Measurements from ENCODE around the gene PLXNB2.

Gene PLXNB2

GRCh38 chr22:50262973-50263617, 44.4 kb downstream of the PLXNB2 start:
- DNase-seq = peak; percentile 57

DNA sequence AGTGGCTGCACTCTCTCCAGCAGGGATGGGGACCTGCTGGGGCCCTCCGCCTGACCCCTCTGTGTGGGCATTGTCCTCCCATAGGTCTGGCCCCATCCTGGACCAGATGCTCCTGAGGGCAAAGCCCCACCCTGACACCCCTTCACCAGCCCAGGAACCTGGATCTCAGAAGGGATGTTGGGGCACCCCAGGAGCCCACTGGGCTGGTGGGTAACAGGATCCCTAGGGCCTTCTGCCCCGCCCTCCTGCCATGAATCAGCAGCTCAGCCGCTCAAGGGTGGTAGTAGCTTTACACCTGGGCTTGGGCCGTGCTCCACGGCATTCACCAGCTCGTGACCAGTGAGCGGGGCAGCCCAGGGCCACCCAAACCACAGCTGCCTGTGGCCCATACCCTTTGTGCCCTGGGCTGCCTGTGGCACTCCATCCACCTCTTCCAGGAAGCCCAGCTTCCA, 45.0 kb downstream of the PLXNB2 start:
- peak; percentile 40 for DNase-seq

- DNase-seq = peak; percentile 68
Observed at GRCh38 chr22:50261615-50262459, 45.6 kb downstream of the PLXNB2 start, which contains the start of gene MAPK12. TSS of gene MAPK12 (minus strand) at chr22:50261683. CDS start at chr22:50261509, 174 bp downstream.

DNA sequence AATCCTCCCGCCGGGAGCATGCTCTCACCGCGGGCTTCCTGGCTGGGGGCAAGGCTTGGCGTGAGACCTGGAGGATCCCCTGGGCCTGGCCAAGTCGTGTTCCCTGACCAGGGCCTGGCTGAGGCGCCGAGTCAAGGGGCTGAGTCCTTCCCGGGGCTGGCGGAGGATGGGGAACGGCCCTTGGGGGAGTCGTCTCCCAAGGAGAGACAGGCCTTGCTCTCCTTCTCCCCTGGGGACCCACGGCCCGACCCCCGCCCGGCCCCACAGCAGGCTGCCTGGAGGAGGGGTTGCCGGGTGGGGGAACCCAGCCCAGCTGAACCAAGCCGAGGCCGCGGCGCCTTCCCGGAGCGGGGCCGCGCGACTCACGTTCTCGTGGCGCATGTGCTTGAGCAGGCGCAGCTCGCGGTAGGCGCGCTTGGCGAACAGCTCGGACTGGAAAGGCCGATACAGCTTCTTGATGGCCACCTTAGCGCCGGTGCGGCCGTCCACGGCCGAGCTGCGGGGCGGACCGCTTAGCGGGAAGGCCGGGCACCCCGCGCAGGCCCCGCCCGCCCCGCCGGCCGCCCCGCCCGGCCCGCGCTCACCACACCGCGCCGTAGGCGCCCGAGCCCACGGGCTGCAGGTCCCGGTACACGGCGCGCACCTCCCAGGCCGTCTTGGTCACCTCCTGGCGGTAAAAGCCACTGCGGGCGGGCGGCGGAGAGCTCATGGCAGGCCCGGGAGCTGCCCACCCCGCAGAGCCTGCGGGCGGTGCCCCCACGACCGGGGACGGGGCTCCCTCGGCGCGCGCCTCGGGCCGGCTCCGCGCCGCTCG, 46.4 kb downstream of the PLXNB2 start:
- DNase-seq = peak; percentile 54

- DNase-seq = no peak
Observed at GRCh38 chr22:50260434-50260800, 47.0 kb downstream of the PLXNB2 start.

- DNase-seq = no peak
Observed at GRCh38 chr22:50259302-50259701, 48.1 kb downstream of the PLXNB2 start.

GRCh38 chr22:50258361-50259292, 48.8 kb downstream of the PLXNB2 start:
- DNase-seq = no peak

DNA sequence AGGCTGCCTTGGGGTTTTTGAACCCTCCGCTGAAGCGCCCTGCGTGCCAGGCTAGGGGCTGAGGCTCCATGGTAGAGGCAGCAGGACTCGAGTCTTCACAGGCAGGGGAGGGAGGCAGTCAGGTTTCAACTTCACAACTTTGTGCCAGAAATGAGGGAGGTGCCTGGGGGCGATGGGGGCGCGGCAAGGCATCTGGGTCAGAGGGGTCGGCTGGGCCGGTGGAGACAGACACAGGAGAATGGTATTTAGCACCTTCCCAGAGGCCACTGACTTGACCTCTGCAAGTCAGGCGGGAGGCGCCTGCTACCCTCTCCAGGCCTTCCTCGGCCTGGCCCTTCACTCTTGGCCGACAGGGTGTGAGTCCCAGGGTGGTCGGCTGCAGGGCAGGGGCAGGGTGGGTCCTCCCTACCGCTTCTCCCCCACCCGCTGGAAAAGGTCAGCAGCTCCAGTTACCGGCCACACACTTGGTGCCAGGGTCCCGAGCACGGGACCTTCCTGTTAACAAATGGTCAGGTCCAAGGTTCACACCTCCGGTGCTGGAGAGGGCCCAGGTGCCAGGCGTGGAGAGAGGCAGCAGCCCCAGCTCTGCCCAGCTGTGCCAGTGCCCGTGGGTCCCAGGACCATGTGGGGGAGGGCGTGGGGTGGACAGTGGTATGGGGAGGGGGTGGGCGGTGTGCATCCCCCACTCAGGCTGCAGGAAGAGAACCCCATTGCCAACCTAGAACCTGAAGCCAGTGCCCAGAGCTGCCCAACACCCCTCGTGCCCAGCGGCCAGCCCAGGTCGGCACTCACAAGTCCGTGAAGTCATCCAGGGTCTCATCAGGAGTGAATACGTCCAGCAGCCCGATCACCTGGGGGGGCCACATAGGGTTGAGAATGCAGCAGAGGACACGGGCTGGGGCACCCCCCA, 49.7 kb downstream of the PLXNB2 start:
- DNase-seq = no peak

GRCh38 chr22:50257041-50257440, 50.4 kb downstream of the PLXNB2 start:
- DNase-seq = no peak

DNA sequence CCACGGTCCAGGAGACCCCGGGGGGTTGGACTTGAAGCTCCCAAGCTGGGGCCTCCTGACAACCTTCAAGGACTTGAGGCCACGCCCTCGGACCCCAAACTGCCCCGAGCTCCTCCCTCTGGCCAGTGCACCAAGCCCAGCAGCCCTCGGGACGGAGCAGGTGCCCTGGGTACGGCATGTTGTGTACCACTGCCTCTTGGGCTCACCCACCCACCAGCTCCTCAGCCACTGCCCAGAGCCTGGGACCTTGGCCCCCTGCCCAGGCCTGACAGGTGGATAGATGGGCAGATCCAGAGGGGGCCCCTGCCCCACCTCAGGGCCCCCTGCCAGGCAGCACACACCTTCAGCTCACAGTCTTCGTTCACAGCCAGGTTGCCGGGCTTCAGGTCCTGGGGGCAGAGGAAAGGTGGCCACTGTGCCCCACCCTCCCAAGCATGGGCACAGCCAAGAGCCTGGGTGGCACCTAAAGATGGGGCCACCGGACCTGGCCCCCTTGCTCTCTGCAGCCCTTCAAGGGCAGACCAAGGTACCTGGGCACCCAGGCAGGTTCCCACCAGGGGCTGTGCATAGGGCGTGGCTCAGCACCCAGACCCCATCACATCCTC, 51.1 kb downstream of the PLXNB2 start:
- DNase-seq = no peak

DNA sequence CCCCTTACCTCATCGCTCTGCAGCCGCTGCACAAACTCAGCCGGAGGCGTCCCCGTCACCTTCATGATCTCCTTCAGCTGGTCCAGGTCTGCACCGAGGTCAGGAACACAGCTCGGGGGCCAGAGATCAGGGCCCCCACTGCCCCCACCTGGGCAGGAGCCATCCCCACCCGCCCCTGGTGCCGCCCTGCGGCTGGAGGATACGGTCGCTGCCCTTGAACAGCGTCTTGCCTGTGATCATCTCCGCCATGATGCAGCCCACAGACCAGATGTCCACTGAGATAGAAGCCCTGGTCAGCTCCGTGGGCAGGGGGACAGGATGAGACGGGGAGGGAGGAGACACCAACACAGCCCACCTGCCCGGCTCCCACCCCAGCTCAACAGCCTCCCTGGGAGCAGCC, 51.8 kb downstream of the PLXNB2 start:
- no peak for DNase-seq

GRCh38 chr22:50255099-50255498, 52.3 kb downstream of the PLXNB2 start:
- DNase-seq = no peak

GRCh38 chr22:50253941-50254340, 53.5 kb downstream of the PLXNB2 start:
- no peak for DNase-seq

DNA sequence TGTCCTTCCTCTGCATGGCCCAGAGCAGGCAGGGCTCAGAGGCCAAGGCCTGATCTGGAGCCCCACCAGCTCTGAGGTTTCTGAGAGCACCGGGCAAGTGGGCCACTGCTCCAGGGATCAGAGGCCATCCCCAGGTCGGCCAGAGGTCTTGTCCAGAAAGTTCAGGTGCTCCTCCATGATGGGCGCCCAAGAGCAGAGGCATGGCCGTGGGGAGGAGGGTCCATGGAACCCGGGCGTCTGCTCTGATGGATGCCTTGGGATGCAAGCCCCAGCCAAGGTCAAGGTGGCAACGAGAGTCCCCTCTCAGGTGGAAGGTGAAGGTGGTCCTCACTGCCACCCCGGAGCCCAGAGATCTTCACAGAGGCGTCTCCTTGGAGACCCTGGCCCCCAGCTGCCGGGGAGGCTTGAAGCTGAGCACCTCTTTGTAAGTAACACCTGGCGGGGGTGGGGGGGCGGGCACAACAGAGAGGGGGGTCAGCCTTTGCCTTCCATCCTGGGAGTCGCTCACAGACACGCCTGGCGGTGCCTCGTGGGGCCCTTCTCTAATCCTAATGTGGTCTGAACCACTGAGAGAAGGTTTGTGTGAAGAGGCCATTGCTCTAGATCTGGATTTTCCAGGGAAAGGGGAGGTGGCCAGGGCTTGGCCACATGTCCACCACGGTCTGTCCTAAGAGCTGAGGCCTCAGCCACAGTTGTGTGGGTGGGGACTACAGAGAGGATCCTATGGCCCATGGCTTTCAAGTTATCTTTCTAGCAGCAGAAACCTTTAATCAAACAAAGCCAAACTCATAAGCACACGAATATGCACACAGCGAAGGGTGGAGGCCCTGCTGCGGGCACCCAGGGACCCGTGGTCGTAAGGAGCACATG, 54.2 kb downstream of the PLXNB2 start:
- no peak for DNase-seq

- DNase-seq = peak; percentile 59
Observed at GRCh38 chr22:50252082-50253045, 55.1 kb downstream of the PLXNB2 start.

DNA sequence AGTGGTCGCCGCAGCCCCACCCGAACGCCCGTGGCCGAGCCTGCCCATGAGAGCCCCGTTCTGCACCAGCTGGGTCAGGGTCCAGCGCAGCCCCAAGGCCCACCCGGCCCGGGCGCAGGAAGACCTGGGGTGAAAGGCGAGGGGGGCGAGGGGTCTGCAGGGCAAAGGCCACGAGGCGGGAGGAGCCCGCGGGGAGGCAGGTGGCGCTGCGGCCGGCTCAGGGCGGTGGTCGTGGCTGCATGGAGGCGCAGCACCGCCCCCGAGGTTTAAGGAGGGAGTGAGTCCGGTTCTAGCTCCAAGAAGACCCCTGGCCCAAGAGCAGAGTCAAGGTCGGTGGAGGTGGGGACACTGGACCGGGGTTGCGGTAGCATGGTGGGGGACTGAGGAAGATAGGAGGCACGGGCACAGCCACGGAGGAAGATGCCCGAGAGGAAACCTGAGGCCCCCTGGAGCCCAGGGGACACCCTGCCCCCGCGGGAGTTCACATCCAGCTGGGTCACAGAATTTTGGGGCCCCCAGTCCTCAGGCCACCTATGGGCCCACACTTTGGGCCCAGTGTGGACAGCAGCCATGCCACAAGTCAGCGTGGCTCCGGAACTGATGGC, 55.9 kb downstream of the PLXNB2 start:
- DNase-seq = no peak

GRCh38 chr22:50250555-50251476, 56.6 kb downstream of the PLXNB2 start, which contains the start of gene HDAC10:
TSS of gene HDAC10 (minus strand) at chr22:50251265. CDS start at chr22:50251032, 233 bp downstream.
- peak; percentile 83 for DNase-seq
